Erythroblast (primary cell): ENCODE results near the gene PTPRN2.

Experiments
- DNase-seq, 2 experiments: peaks; one replicate each; lab custom pipeline; 2025; lab: John Stamatoyannopoulos, UW
- GATA1 ChIP-seq: IDR thresholded peaks from 2 replicates; pipeline ENCODE4 v1.6.1; 2011; ENCODE audit warnings: low read depth, mild to moderate bottlenecking, control low read depth, low read length, moderate library complexity
- POLR2A ChIP-seq: IDR thresholded peaks from 2 replicates; pipeline ENCODE4 v1.6.1; 2011; ENCODE audit warnings: mild to moderate bottlenecking, low read length

PTPRN2 gene

GRCh38 chr7:157803906-157804305, 783.7 kb downstream of the PTPRN2 start:
- DNase-seq = no peak
- TF ChIP-seq POLR2A (no peak), GATA1 (no peak)

- no peak for DNase-seq
- TF ChIP-seq POLR2A (no peak), GATA1 (no peak)
Measured at GRCh38 chr7:157801971-157802675, 785.5 kb downstream of the PTPRN2 start.

- TF ChIP-seq POLR2A = no peak
- no peak for TF ChIP-seq GATA1
- no peak for DNase-seq
Measured at GRCh38 chr7:157801113-157801512, 786.5 kb downstream of the PTPRN2 start.

GRCh38 chr7:157800281-157800680, 787.3 kb downstream of the PTPRN2 start:
- no peak for DNase-seq
- TF ChIP-seq POLR2A = no peak
- no peak for TF ChIP-seq GATA1

GRCh38 chr7:157799076-157799685, 788.4 kb downstream of the PTPRN2 start:
- TF ChIP-seq POLR2A (no peak), GATA1 (no peak)
- DNase-seq = no peak

- DNase-seq = no peak
- TF ChIP-seq POLR2A = no peak
- no peak for TF ChIP-seq GATA1
Measured at GRCh38 chr7:157797361-157797760, 790.3 kb downstream of the PTPRN2 start.

DNA sequence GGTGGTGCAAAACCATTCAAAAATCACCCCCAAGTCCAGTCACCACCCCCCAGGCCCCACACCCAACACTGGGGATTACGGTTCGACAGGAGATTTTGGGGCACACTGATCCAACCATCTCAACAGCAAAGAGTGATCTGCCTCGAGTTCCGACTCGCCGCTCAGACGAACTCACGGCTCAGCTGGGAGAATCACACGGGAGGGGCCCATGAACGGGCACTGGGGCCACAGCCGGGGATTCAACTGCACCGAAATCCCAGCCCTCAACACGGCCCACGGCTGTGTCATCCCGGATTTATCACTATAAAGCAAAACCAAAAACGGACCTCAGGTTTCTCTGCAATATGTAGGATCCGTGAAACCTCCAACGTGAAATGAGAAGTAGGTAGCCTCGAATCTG, 790.8 kb downstream of the PTPRN2 start:
- DNase-seq = no peak
- TF ChIP-seq POLR2A = no peak
- no peak for TF ChIP-seq GATA1

DNA sequence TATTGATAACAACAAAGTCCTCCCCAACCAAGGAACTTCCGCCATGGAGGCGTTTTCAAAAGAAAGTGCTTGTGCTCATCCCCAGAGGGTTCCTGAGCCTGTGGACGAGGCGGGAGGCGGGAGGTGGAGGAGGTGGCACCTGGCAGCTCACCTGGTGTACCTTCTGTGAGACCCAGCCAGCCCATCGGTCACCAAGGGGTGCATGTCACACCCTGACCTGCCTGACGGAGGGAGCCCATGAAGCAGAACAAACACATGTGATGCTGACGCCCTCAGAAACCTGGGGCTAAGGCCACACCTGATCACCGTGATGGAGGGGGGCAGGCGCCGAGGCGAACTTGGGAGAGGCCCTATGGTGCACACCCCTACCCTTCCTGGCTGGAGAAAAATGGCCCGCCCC, 792.0 kb downstream of the PTPRN2 start:
- no peak for TF ChIP-seq GATA1
- TF ChIP-seq POLR2A = no peak
- no peak for DNase-seq

- no peak for DNase-seq
- TF ChIP-seq GATA1 = no peak
- no peak for TF ChIP-seq POLR2A
Measured at GRCh38 chr7:157795199-157795598, 792.4 kb downstream of the PTPRN2 start.

GRCh38 chr7:157794746-157795065, 792.9 kb downstream of the PTPRN2 start:
- no peak for DNase-seq
- TF ChIP-seq POLR2A = no peak
- TF ChIP-seq GATA1 = no peak

GRCh38 chr7:157793973-157794745, 793.5 kb downstream of the PTPRN2 start:
- TF ChIP-seq POLR2A = no peak
- no peak for TF ChIP-seq GATA1
- no peak for DNase-seq

GRCh38 chr7:157793087-157793353, 794.6 kb downstream of the PTPRN2 start:
- no peak for TF ChIP-seq POLR2A
- no peak for TF ChIP-seq GATA1
- DNase-seq = no peak

GRCh38 chr7:157792241-157793086, 795.2 kb downstream of the PTPRN2 start:
- DNase-seq = no peak
- TF ChIP-seq GATA1 (no peak), POLR2A (no peak)
